Heart right ventricle (tissue), 16 donors: ENCODE measurements around the gene RIMBP2. TPM values are rescaled to one million over a fixed set of nuclear protein-coding genes. Genes with fewer than 3 reads are reported as not detected.

Experiments
- ATAC-seq, 8 donors: fragments of 200-7000 bp; cut with Tn5 transposase; one replicate each; pipeline ENCODE4 v1.9.1; 2020; ENCODE audit warnings: mild to moderate bottlenecking in 8 of 8, moderate library complexity in 8 of 8, moderate number of reproducible peaks in 1 of 8
- DNase-seq, 2 donors: peaks; one replicate each; pipeline ENCODE4 v3.0.0-alpha.2; 2020
- H3K27ac ChIP-seq, 10 donors: fragments of 200-600 bp; sonication (generic) in 2 of 10; one replicate each; pipeline versions ENCODE4 v1.5.0 to v1.8.0; 2020 to 2022; ENCODE audit warnings: mild to moderate bottlenecking in 3 of 10
- H3K27me3 ChIP-seq, 7 donors: fragments of 200-600 bp; one replicate each; pipeline ENCODE4 v1.8.0; 2021 to 2022; ENCODE audit warnings: mild to moderate bottlenecking in 2 of 7
- H3K36me3 ChIP-seq, 9 donors: fragments of 200-600 bp; sonication (generic) in 1 of 9; one replicate each; pipeline versions ENCODE4 v1.5.0 to v1.8.0; 2020 to 2022; ENCODE audit warnings: mild to moderate bottlenecking in 2 of 9
- H3K4me1 ChIP-seq, 9 donors: fragments of 200-600 bp; sonication (generic) in 1 of 9; one replicate each; pipeline versions ENCODE4 v1.5.0 to v1.8.0; 2020 to 2022; ENCODE audit warnings: mild to moderate bottlenecking in 4 of 9
- H3K4me3 ChIP-seq, 10 donors: fragments of 200-600 bp; sonication (generic) in 2 of 10; one replicate each; pipeline versions ENCODE4 v1.5.0 to v1.8.0; 2020 to 2022; ENCODE audit warnings: mild to moderate bottlenecking in 7 of 10, moderate library complexity in 2 of 10
- H3K9me3 ChIP-seq, 11 donors: fragments of 200-600 bp in 10 of 11; sonication (generic) in 2 of 11; one replicate each; pipeline versions ENCODE4 v1.5.0 to v1.8.0; 2013 to 2022; ENCODE audit warnings: mild to moderate bottlenecking in 2 of 11, control low read depth in 1 of 11, moderate library complexity in 1 of 11
- CTCF ChIP-seq, 9 donors: fragments of 200-600 bp; sonication (generic) in 2 of 9; IDR thresholded peaks; one replicate each; pipeline versions ENCODE4 v1.5.0 to v1.8.0; 2021 to 2022; ENCODE audit warnings: antibody characterized with exemption in 9 of 9, mild to moderate bottlenecking in 5 of 9, moderate library complexity in 1 of 9
- WGBS, 2 donors: extraction: QIAGEN DNeasy Blood & Tissue Kit; methylation state at CpG; one replicate each; pipeline ENCODE4 v1.1.7; 2013; ENCODE audit warnings: inconsistent platforms in 1 of 2; 5-methylcytosine and 5-hydroxymethylcytosine counted together
- intact Hi-C, 10 donors: fragments of 100-400 bp; cut with DNase I; formaldehyde crosslinking; loops; one replicate each; pipeline versions ENCODE4 v1.11.1 to v1.14.2; 2022
- polyA plus RNA-seq, 2 donors: library from polyadenylated mRNA; stranded (reverse); fragments of 200-250 nt; gene quantifications; one replicate each; pipeline ENCODE4 v1.2.3, GENCODE V29; 2013
- total RNA-seq, 10 donors: library from RNA; stranded (reverse); fragmentation: NEBNext Ultra II Directional in 3 of 10; extraction: Animal tissue kit (Norgen Biotek cat#: 25700) in 3 of 10; gene quantifications; one replicate each; pipeline versions ENCODE4 v1.2.1 to v1.2.4, GENCODE V29; 2021 to 2023
- donor health status: Arrhythmogenic right ventricular cardiomyopathy.
- donor health status: ischemic (EF 13 %, LVEDD 7.1; RV severe dilation, severe dysfunction).
- donor health status: healthy with polysubstance abuse.
- donor health status: DM: no; HTN: yes; CAD: no.
- donor health status: DM: no; HTN: no; CAD: no.
- donor health status: ischemic (EF 25% LVEDD 6.9; RV normal size, moderate dysfunction).
- donor health status: ischemic (EF 25% LVEDD 5.7; RV mildly dilated, moderate dysfunction).
- donor health status: healthy.
- donor health status: DM: yes; HTN: yes; CAD: no.
- donor health status: Ischemic cardiomyopathy.
- donor health status: ischemic (EF 35%, LVEDD 5.7; RV mildly dilated, moderate dysfunction).
- donor health status: nonischemic (EF 11% LVEDD 7.7; RV severe dilation, severe dysfunction).
- donor health status: DM: yes; HTN: yes; CAD: no.
- donor health status: PGD.
- donor health status: ischemic (EF 29% LVEDD 5.4; RV normal size, mild dysfunction).
- donor health status: nonischemic (EF 23%, LVEDD 6.1; RV moderate dilation, normal function).

The RIMBP2 gene
- total and polyA plus RNA-seq, 12 donors = 0.01 to 0.17 (median 0.05) TPM; not detected in 9

- Histone ChIP-seq H3K4me1 (no peaks in the 10 kb centered on the region), H3K27ac (no peak overlapping the region), H3K9me3 (peaks cover 0 to 13% (median 2%) of the 10 kb centered on the region in 11 donors), H3K27me3 (peaks cover 0 to 32% (median 4%) of the 10 kb centered on the region in 7 donors), H3K36me3 (no peaks in the 10 kb centered on the region), H3K4me3 (no peak overlapping the region)
- no peak for DNase-seq
- ATAC-seq = peak in 1 of 8 donors; percentile 26
- TF ChIP-seq CTCF (IDR thresholded peaks at IDR 0.05) = no peak
- 70 to 71% methylated on average over 21 of the region's 21 CpGs for WGBS, 2 donors
- intact Hi-C loops = no loop called here
Observed at GRCh38 chr12:130462558-130463274, 253.4 kb downstream of the RIMBP2 start.

GRCh38 chr12:130461839-130462557 is 254.1 kb downstream of the RIMBP2 start:
- ATAC-seq = no peak
- DNase-seq = no peak
- no peak for TF ChIP-seq CTCF (IDR thresholded peaks at IDR 0.05)
- Histone ChIP-seq H3K36me3 (no peaks in the 10 kb centered on the region), H3K4me1 (no peaks in the 10 kb centered on the region), H3K4me3 (no peak overlapping the region), H3K9me3 (peaks cover 0 to 5% (median 0%) of the 10 kb centered on the region in 11 donors), H3K27me3 (peaks cover 0 to 32% (median 4%) of the 10 kb centered on the region in 7 donors), H3K27ac (no peak overlapping the region)
- intact Hi-C loops = no loop called here
- 80 to 83% methylated on average over 22 of the region's 22 CpGs for WGBS, 2 donors

- Histone ChIP-seq H3K27me3 (peaks cover 0 to 31% (median 4%) of the 10 kb centered on the region in 7 donors), H3K4me1 (no peaks in the 10 kb centered on the region), H3K9me3 (no peaks in the 10 kb centered on the region), H3K27ac (no peak overlapping the region), H3K4me3 (no peak overlapping the region), H3K36me3 (no peaks in the 10 kb centered on the region)
- TF ChIP-seq CTCF (IDR thresholded peaks at IDR 0.05) = no peak
- no peak for ATAC-seq
- no peak for DNase-seq
- WGBS, 2 donors = 58 to 63% methylated on average over 7 of the region's 7 CpGs
- intact Hi-C loops = no loop called here
Observed at GRCh38 chr12:130461447-130461815, 254.7 kb downstream of the RIMBP2 start.

GRCh38 chr12:130460611-130461446 is 255.3 kb downstream of the RIMBP2 start:
- Histone ChIP-seq H3K36me3 (no peaks in the 10 kb centered on the region), H3K4me1 (no peaks in the 10 kb centered on the region), H3K27ac (no peak overlapping the region), H3K4me3 (no peak overlapping the region), H3K27me3 (peaks cover 0 to 27% (median 4%) of the 10 kb centered on the region in 7 donors), H3K9me3 (no peaks in the 10 kb centered on the region)
- no peak for DNase-seq
- intact Hi-C loops = no loop called here
- TF ChIP-seq CTCF (IDR thresholded peaks at IDR 0.05) = no peak
- ATAC-seq = no peak
- 77 to 78% methylated on average over 28 of the region's 28 CpGs for WGBS, 2 donors
